Measurements from ENCODE around the gene ITPA. TPM values are rescaled to one million over a fixed set of nuclear protein-coding genes. Genes with fewer than 3 reads are reported as not detected.
"Not testable (repeated sequence)": the region's sequence is repeated elsewhere in the genome, so short reads cannot be mapped to it uniquely, and the experiment has no call there.

The ITPA gene
- total RNA-seq, 2 donors from 2014 or later = 43.9 to 48.0 TPM

DNA sequence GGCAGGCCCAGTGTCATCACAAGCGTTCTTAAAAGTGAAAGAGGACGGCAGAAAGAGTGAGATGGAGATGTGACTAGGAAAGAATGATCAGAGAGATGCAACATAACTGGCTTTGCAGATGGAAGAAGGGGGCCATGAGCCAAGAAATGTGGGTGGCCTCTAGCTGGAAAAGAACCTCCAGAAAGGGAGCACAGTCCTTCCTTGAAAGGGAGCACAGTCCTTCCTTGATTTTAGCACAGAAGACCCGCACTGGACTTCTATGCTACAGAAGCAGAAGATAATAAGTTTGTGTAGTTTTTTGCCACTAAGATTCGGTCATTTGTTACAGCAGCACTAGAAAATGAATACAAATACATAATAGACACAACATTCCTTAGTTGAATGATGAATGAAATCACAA is 29.0 kb upstream of the ITPA start:
- no peaks in the 10 kb centered on the region for H3K36me3 ChIP-seq
- no peaks in the 10 kb centered on the region for H3K4me1 ChIP-seq (replicated peaks)
- TF ChIP-seq POLR2AphosphoS5 (IDR thresholded peaks at IDR 0.05) = no peak
- DNase-seq (ENCODE audit: low spot score) = no peak
- no peaks in the 10 kb centered on the region for H3K27me3 ChIP-seq (replicated peaks; ENCODE audit: insufficient read depth)
- intact Hi-C loops (cut with DNase I) = no loop called here
- no peak overlapping the region for H3K4me3 ChIP-seq
- H3K27ac ChIP-seq = no peak overlapping the region
- 90% methylated on average over 4 of the region's 4 CpGs for WGBS
- H3K9me3 ChIP-seq = no peaks in the 10 kb centered on the region

DNA sequence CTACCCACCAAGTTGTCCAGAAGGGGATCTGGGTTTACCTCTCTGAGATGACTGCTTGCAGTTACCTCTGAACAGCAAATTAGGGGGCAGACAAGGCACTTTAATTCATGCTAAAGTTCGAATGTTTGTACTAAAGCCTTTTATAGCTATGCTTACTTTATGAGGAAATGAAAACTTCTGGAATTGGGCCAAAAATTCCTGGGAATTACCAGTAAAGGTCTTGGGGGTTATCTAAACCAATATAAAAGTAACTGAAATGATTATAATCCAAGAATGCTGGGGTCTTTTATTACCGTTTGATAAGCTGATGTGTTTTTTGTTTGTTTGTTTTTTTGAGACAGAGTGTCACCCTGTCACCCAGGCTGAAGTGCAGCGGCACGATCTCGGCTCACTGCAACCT is 28.0 kb upstream of the ITPA start:
- no peaks in the 10 kb centered on the region for H3K9me3 ChIP-seq
- H3K27me3 ChIP-seq (replicated peaks; ENCODE audit: insufficient read depth) = no peaks in the 10 kb centered on the region
- no peak for DNase-seq (ENCODE audit: low spot score)
- 59% methylated on average over 5 of the region's 5 CpGs for WGBS
- H3K27ac ChIP-seq = no peak overlapping the region
- no peaks in the 10 kb centered on the region for H3K4me1 ChIP-seq (replicated peaks)
- no peaks in the 10 kb centered on the region for H3K36me3 ChIP-seq
- no peak for TF ChIP-seq POLR2A (IDR thresholded peaks at IDR 0.05)
- TF ChIP-seq, protein P1, sequence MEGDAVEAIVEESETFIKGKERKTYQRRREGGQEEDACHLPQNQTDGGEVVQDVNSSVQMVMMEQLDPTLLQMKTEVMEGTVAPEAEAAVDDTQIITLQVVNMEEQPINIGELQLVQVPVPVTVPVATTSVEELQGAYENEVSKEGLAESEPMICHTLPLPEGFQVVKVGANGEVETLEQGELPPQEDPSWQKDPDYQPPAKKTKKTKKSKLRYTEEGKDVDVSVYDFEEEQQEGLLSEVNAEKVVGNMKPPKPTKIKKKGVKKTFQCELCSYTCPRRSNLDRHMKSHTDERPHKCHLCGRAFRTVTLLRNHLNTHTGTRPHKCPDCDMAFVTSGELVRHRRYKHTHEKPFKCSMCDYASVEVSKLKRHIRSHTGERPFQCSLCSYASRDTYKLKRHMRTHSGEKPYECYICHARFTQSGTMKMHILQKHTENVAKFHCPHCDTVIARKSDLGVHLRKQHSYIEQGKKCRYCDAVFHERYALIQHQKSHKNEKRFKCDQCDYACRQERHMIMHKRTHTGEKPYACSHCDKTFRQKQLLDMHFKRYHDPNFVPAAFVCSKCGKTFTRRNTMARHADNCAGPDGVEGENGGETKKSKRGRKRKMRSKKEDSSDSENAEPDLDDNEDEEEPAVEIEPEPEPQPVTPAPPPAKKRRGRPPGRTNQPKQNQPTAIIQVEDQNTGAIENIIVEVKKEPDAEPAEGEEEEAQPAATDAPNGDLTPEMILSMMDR (IDR thresholded peaks at IDR 0.05) = no peak
- no peak for TF ChIP-seq POLR2AphosphoS5 (IDR thresholded peaks at IDR 0.05)
- H3K4me3 ChIP-seq = no peak overlapping the region
- intact Hi-C loops (cut with DNase I) = no loop called here

DNA sequence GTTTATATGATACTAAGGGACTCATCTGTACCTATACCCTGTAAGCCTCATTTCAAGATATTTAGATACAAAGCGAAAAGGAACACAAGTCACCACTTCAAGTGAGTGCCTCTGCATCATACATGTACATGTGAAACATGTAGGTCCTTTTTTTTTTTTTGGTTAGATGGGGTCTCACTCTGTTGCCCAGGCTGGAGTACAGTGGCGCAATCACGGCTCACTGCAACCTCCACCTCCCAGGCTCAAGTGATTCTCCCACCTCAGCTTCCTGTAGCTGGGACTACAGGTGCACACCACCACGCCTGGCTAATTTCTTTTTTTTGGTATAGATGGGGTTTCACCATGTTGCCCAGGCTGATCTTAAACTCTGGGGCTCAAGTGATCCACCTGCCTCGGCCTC is 26.9 kb upstream of the ITPA start:
- H3K9me3 ChIP-seq; H3K27ac ChIP-seq; intact Hi-C loops (cut with DNase I); DNase-seq (ENCODE audit: low spot score); H3K4me1 ChIP-seq (replicated peaks); H3K4me3 ChIP-seq; H3K36me3 ChIP-seq; H3K27me3 ChIP-seq (replicated peaks; ENCODE audit: insufficient read depth): not testable (repeated sequence)
- 97% methylated on average over 5 of the region's 5 CpGs for WGBS

DNA sequence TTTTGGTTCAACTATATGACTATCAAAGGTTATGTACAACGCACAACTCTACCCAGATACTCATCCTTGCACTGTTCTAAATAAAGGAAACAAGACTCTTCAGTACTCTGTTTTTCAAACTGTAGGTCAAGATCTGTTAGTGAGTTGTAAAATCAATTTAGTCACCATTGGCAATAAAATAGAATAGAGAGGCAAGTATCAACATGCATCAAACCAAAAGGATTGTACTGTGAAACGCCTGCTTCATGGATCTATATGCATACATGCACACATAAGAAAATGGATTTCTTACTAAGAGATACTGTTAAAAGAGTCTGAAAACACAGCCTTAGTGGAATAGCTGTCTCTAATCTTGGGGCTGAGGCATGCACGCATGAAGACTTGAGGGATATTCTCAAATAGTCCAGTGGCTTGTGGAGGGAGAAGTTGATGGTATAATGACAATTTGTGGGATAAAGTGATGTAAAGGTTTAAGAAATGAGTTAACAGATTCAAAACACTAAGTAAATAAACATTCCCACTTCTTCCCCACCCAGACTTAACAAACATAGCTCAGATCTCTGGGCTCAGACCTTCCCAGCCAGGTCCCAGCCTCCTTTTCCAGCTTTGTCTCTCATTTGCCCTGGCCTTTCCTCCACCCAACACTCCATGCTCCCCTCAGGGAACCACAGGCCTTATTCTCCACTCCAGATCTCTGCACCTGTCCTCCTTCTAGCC is 25.2 kb upstream of the ITPA start:
- intact Hi-C loops (cut with DNase I) = no loop called here
- WGBS = 65% methylated on average over 3 of the region's 3 CpGs
- Histone ChIP-seq H3K4me1 (replicated peaks) (no peaks in the 10 kb centered on the region), H3K36me3 (no peaks in the 10 kb centered on the region), H3K27ac (no peak overlapping the region), H3K4me3 (no peak overlapping the region), H3K9me3 (no peaks in the 10 kb centered on the region), H3K27me3 (replicated peaks; ENCODE audit: insufficient read depth) (no peaks in the 10 kb centered on the region)
- TF ChIP-seq POLR2A (IDR thresholded peaks at IDR 0.05) = no peak
- no peak for TF ChIP-seq POLR2AphosphoS5 (IDR thresholded peaks at IDR 0.05)
- TF ChIP-seq, protein P1 (IDR thresholded peaks at IDR 0.05) = no peak
- DNase-seq (ENCODE audit: low spot score) = no peak

DNA sequence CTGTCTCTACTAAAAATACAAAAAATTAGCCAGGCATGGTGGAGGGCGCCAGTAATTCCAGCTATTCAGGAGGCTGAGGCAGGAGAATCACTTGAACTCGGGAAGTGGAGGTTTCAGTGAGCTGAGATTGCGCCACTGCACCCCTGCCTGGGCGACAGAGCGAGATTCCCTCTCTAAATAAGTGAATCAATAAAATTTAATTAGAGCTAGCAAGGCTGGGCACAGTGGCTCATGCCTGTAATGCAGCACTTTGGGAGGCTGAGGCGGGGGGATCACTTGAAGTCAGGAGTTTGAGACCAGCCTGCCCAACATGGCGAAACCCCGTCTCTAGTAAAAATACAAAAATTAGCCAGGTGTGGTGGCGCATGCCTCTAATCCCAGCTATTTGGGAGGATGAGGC is 21.4 kb upstream of the ITPA start:
- intact Hi-C loops (cut with DNase I) = not testable (repeated sequence)

DNA sequence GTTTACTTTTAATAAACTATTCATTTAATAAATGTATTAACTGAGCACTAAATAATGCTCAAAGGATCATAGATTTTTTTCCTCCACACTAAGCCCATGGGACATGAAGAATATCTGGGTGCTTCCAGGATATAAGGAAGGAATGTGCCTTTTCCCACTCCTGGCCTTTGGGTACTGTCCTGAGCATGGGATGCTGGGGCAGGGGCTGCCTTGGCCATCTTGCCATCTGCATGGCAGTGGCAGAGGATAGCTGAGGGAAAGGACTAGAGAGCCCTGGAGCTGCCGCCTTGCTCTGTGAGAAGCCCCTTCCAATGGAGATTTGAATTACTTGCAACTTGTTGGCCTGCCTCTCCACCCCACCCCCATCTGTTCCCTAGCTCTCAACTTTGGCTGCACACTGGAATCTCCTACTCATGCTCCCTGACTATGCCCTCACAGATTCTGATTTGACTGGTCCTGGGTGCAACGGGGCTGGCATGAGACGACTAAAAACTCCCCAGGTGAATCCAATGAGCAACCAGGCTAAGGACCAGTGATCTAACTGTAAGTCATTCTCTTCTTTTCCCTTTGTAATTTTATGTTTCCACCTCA is 20.4 kb upstream of the ITPA start:
- Histone ChIP-seq H3K27me3 (replicated peaks; ENCODE audit: insufficient read depth) (no peaks in the 10 kb centered on the region), H3K36me3 (peaks cover 19 to 20% of the 10 kb centered on the region in 2 donors), H3K9me3 (no peaks in the 10 kb centered on the region), H3K4me1 (replicated peaks) (no peaks in the 10 kb centered on the region), H3K4me3 (no peak overlapping the region), H3K27ac (no peak overlapping the region)
- no peak for DNase-seq (ENCODE audit: low spot score)
- 79% methylated on average over 3 of the region's 3 CpGs for WGBS
- intact Hi-C loops (cut with DNase I) = no loop called here
- TF ChIP-seq POLR2A (IDR thresholded peaks at IDR 0.05) (no peak), POLR2AphosphoS5 (IDR thresholded peaks at IDR 0.05) (no peak)
- TF ChIP-seq, protein P1 (IDR thresholded peaks at IDR 0.05) = no peak

More for the DNA sequence above, 21.4 kb upstream of the ITPA start:
- not testable (repeated sequence) for H3K4me1 ChIP-seq (replicated peaks); H3K27ac ChIP-seq; H3K9me3 ChIP-seq; H3K4me3 ChIP-seq; H3K27me3 ChIP-seq (replicated peaks; ENCODE audit: insufficient read depth); DNase-seq (ENCODE audit: low spot score)
- peaks cover 11 to 18% of the 10 kb centered on the region in 2 donors for H3K36me3 ChIP-seq
- 94% methylated on average over 9 of the region's 9 CpGs for WGBS
